HepG2 (cell line): Measurements from ENCODE around the gene HPCAL1. TPM values are rescaled to one million over a fixed set of nuclear protein-coding genes. Genes with fewer than 3 reads are reported as not detected.

ENCODE experiments used
- BHLHE40 ChIP-seq: IDR thresholded peaks from 2 replicates; pipeline ENCODE4 v1.6.1; 2011; ENCODE audit warnings: low read length, improper control_type of control experiment
- DR1 ChIP-seq: sonication (generic); formaldehyde crosslinking; IDR thresholded peaks from 2 replicates; pipeline ENCODE4 v1.8.0; 2021; ENCODE audit warnings: mild to moderate bottlenecking, missing genetic modification reagents, inconsistent platforms
- HNF4G ChIP-seq, 2 experiments: sonication (generic) in 1 of 2; formaldehyde crosslinking in 1 of 2; IDR thresholded peaks; 2 replicates each; pipeline versions ENCODE4 v1.4.0 to v1.6.1; 2011 to 2020; ENCODE audit warnings: borderline replicate concordance in 2 of 2, low read depth in 2 of 2, mild to moderate bottlenecking in 2 of 2, low read length in 1 of 2, missing genetic modification reagents in 1 of 2, moderate library complexity in 1 of 2
- HNRNPL ChIP-seq: fragments of 200-400 bp; formaldehyde crosslinking; IDR thresholded peaks from 2 replicates; pipeline ENCODE4 v1.6.1; 2017; ENCODE audit warnings: mild to moderate bottlenecking, low read depth, low read length
- NFE2L1 ChIP-seq: sonication (generic); formaldehyde crosslinking; IDR thresholded peaks from 2 replicates; pipeline ENCODE4 v1.4.0; 2020; ENCODE audit warnings: missing genetic modification reagents, mild to moderate bottlenecking, borderline replicate concordance
- RBAK ChIP-seq: sonication (generic); formaldehyde crosslinking; IDR thresholded peaks from 2 replicates; pipeline ENCODE4 v1.5.1; 2020; ENCODE audit warnings: mild to moderate bottlenecking, missing genetic modification reagents
- RERE ChIP-seq: IDR thresholded peaks from 2 replicates; pipeline ENCODE4 v1.6.1; 2016; ENCODE audit warnings: low read depth, missing genetic modification reagents, missing compliant biosample characterization
- RXRA ChIP-seq: sonication (generic); formaldehyde crosslinking; IDR thresholded peaks from 2 replicates; pipeline ENCODE4 v1.5.1; 2020; ENCODE audit warnings: missing genetic modification reagents
- WIZ ChIP-seq: sonication (generic); formaldehyde crosslinking; IDR thresholded peaks from 2 replicates; pipeline ENCODE4 v1.5.1; 2020; ENCODE audit warnings: mild to moderate bottlenecking, missing genetic modification reagents
- ZBTB10 ChIP-seq: sonication (generic); formaldehyde crosslinking; IDR thresholded peaks from 2 replicates; pipeline ENCODE4 v1.4.0; 2020; ENCODE audit warnings: missing genetic modification reagents, borderline replicate concordance
- ZKSCAN1 ChIP-seq: fragments of 150-350 bp; IDR thresholded peaks from 2 replicates; pipeline ENCODE4 v1.6.1; 2014; ENCODE audit warnings: low read length
- ZNF124 ChIP-seq: sonication (generic); formaldehyde crosslinking; IDR thresholded peaks from 2 replicates; pipeline ENCODE4 v1.4.0; 2020; ENCODE audit warnings: missing genetic modification reagents
- ZNF552 ChIP-seq: sonication (generic); formaldehyde crosslinking; IDR thresholded peaks from 2 replicates; pipeline ENCODE4 v1.9.0; 2022; ENCODE audit warnings: missing genetic modification reagents, mild to moderate bottlenecking, borderline replicate concordance
- ZNF576 ChIP-seq: sonication (generic); formaldehyde crosslinking; IDR thresholded peaks from 2 replicates; pipeline ENCODE4 v1.4.0; 2020; ENCODE audit warnings: mild to moderate bottlenecking, missing genetic modification reagents
- polyA plus RNA-seq, 8 experiments: library from polyadenylated mRNA; depleted of rRNA in 3 of 8; stranded (reverse) in 7 of 8; unstranded in 1 of 8; fragments of >200 nt; fragmentation: Illumina TruSeq in 4 of 8; extraction: Trizol in 4 of 8; gene quantifications; 2 replicates each; pipeline versions ENCODE4 v1.2.1 to v1.2.3, GENCODE V29; 2011 to 2016; ENCODE audit warnings: low read depth in 4 of 8, missing spikeins in 1 of 8, mixed read lengths in 1 of 8; ENCODE audit not compliant: insufficient read depth in 1 of 8
- total RNA-seq, 5 experiments: library from RNA; depleted of rRNA; stranded (reverse); fragments of >200 nt; fragmentation: Illumina TruSeq; extraction: Trizol; gene quantifications; 2 replicates each; pipeline ENCODE4 v1.2.3, GENCODE V29; 2016; ENCODE audit warnings: low read depth in 1 of 5
- TF ChIP-seq, protein P1 (sequence below): sonication (generic); formaldehyde crosslinking; IDR thresholded peaks from 2 replicates; pipeline ENCODE4 v1.8.1; 2023; ENCODE audit warnings: mild to moderate bottlenecking, missing genetic modification reagents, borderline replicate concordance
- TF ChIP-seq, protein P2 (sequence below): sonication (generic); formaldehyde crosslinking; conservative IDR thresholded peaks from 2 replicates; pipeline ENCODE4 v1.8.0; 2022; ENCODE audit warnings: missing genetic modification reagents

The HPCAL1 gene
- total and polyA plus RNA-seq, 2 of the 13 experiments (the other 11 are each of a cell fraction or from before 2014, with no cell fraction given), result 29.5 to 29.9 TPM

- TF ChIP-seq RERE, result no peak
- 0 out of 2 replicates have a peak, but pooled peaks have one; percentile 1 for TF ChIP-seq RXRA (CRISPR knock-in tag)
- no peak for TF ChIP-seq ZKSCAN1
- no peak for TF ChIP-seq WIZ
- peak; percentile 87 for TF ChIP-seq BHLHE40
- peak; percentile 94 for TF ChIP-seq ZBTB10
- TF ChIP-seq, protein P1, sequence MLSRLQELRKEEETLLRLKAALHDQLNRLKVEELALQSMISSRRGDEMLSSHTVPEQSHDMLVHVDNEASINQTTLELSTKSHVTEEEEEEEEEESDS, result peak; percentile 89; the same call in 1 of the 2 replicates
- TF ChIP-seq RBAK (CRISPR knock-in tag), result no peak
- no peak for TF ChIP-seq NFE2L1 (CRISPR knock-in tag)
- TF ChIP-seq DR1 (CRISPR knock-in tag), result peak; percentile 64
- 0 out of 2 replicates have a peak, but pooled peaks have one; percentile 41 for TF ChIP-seq HNRNPL
- no peak; the same call in 1 of the 2 replicates for TF ChIP-seq ZNF124
- TF ChIP-seq, protein P2, sequence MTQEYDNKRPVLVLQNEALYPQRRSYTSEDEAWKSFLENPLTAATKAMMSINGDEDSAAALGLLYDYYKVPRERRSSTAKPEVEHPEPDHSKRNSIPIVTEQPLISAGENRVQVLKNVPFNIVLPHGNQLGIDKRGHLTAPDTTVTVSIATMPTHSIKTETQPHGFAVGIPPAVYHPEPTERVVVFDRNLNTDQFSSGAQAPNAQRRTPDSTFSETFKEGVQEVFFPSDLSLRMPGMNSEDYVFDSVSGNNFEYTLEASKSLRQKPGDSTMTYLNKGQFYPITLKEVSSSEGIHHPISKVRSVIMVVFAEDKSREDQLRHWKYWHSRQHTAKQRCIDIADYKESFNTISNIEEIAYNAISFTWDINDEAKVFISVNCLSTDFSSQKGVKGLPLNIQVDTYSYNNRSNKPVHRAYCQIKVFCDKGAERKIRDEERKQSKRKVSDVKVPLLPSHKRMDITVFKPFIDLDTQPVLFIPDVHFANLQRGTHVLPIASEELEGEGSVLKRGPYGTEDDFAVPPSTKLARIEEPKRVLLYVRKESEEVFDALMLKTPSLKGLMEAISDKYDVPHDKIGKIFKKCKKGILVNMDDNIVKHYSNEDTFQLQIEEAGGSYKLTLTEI (CRISPR knock-in tag), result no peak; the same call in 1 of the 2 replicates
- peak; percentile 95; the same call in 1 of the 2 replicates for TF ChIP-seq ZNF552 (CRISPR knock-in tag)
- TF ChIP-seq ZNF576, result no peak
- TF ChIP-seq HNF4G (IDR thresholded peaks at IDR 0.05; ENCODE audit: borderline replicate concordance, low read depth, low read length), result no peak
- peak; percentile 68; the same call in 1 of the 2 replicates for TF ChIP-seq HNF4G (CRISPR knock-in tag; IDR thresholded peaks at IDR 0.05; ENCODE audit: borderline replicate concordance, low read depth)
Measured at GRCh38 chr2:10447895-10448575, 145.3 kb downstream of the HPCAL1 start, which contains the start of gene ODC1 (continued).
